GM12865 (cell line): ENCODE results near the gene FKBP10.
A peak's percentile ranks its signal among the peaks of the same experiment; 100 is the strongest.
"Not testable (repeated sequence)": the region's sequence is repeated elsewhere in the genome, so short reads cannot be mapped to it uniquely, and the experiment has no call there.

Experiments used
- DNase-seq: peaks from one replicate; pipeline ENCODE4 v3.0.0; 2010; ENCODE audit warnings: low read depth
- H3K4me3 ChIP-seq: 2 replicates; pipeline ENCODE4 v1.5.1; 2011; ENCODE audit warnings: mild to moderate bottlenecking, low read depth, low read length, control low read depth
- CTCF ChIP-seq: IDR thresholded peaks from 2 replicates; pipeline ENCODE4 v1.5.1; 2011; ENCODE audit warnings: low read length, control low read depth, low read depth, inconsistent platforms; ENCODE audit not compliant: insufficient read depth; ENCODE audit errors: missing control alignments

FKBP10 gene

GRCh38 chr17:41835214-41835799 lies 22.5 kb downstream of the FKBP10 start:
- peak; percentile 11 for DNase-seq

GRCh38 chr17:41835800-41836549 lies 23.2 kb downstream of the FKBP10 start, which contains the start of gene NT5C3B:
Gene NT5C3B, minus strand, starts transcription at chr17:41836232. Its CDS starts 39 bp downstream, at chr17:41836193.
- peak within 1 kb of the TSS; percentile 84 for H3K4me3 ChIP-seq
- TF ChIP-seq CTCF = no peak
- peak; percentile 58 for DNase-seq

More at GRCh38 chr17:41835214-41835799, 22.5 kb downstream of the FKBP10 start:
- peak overlapping the region; percentile 84 for H3K4me3 ChIP-seq
- TF ChIP-seq CTCF = no peak

- H3K4me3 ChIP-seq = peak overlapping the region; percentile 84
- no peak for DNase-seq
- TF ChIP-seq CTCF = no peak
These were observed 23.9 kb downstream of the FKBP10 start for GRCh38 chr17:41836550-41837196.

- no peak within 1 kb of the TSS for H3K4me3 ChIP-seq
- no peak for TF ChIP-seq CTCF
- DNase-seq = no peak
These were observed 25.1 kb downstream of the FKBP10 start, which contains the start of gene KLHL10 for GRCh38 chr17:41837761-41838538. Gene KLHL10, plus strand, starts transcription at chr17:41837825. Its CDS starts 108 bp downstream, at chr17:41837933.

GRCh38 chr17:41839448-41839847 lies 26.6 kb downstream of the FKBP10 start:
- not testable (repeated sequence) for DNase-seq, H3K4me3 ChIP-seq

GRCh38 chr17:41840781-41841180 lies 28.0 kb downstream of the FKBP10 start:
- not testable (repeated sequence) for H3K4me3 ChIP-seq, DNase-seq

- H3K4me3 ChIP-seq = no peak overlapping the region
- no peak for TF ChIP-seq CTCF
- DNase-seq = no peak
These were observed 32.2 kb downstream of the FKBP10 start for GRCh38 chr17:41844971-41845370.
